ENCODE measurements around the gene SPAG8.

- TF ChIP-seq CTCF (conservative IDR thresholded peaks at IDR 0.05; ENCODE audit: low read length) (no peak), EZH2phosphoT487 (IDR thresholded peaks at IDR 0.05; ENCODE audit: borderline replicate concordance) (no peak)
Observed at GRCh38 chr9:35806101-35806500, 6.0 kb downstream of the SPAG8 start.

Data from Loucy (cell line).